Activated CD4-positive, alpha-beta T cell treated with anti-CD3 and anti-CD28 coated beads, Interleukin-2, amount 10 ng/mL, durations not matched to agents 24 days and 14 days (primary cell): ENCODE results near the gene PROC. TPM values are rescaled to one million over a fixed set of nuclear protein-coding genes. Genes with fewer than 3 reads are reported as not detected.
"Not testable (repeated sequence)": the region's sequence is repeated elsewhere in the genome, so short reads cannot be mapped to it uniquely, and the experiment has no call there.

Experiments used
- DNase-seq: peaks from one replicate; pipeline ENCODE4 v3.0.0; 2022
- H3K27ac Mint-ChIP-seq: one replicate; pipeline ENCODE4 v1.8.0; 2022; ENCODE audit warnings: mild to moderate bottlenecking, mixed read lengths
- H3K27me3 Mint-ChIP-seq: one replicate; pipeline ENCODE4 v1.8.0; 2022; ENCODE audit warnings: mixed read lengths
- H3K36me3 Mint-ChIP-seq: one replicate; pipeline ENCODE4 v1.8.0; 2022; ENCODE audit warnings: low read depth, mild to moderate bottlenecking, mixed read lengths
- H3K4me1 Mint-ChIP-seq: one replicate; pipeline ENCODE4 v1.8.0; 2021; ENCODE audit warnings: mixed read lengths
- H3K4me3 Mint-ChIP-seq: one replicate; pipeline ENCODE4 v1.8.0; 2022; ENCODE audit warnings: mild to moderate bottlenecking, moderate library complexity, mixed read lengths
- H3K9me3 Mint-ChIP-seq: one replicate; pipeline ENCODE4 v1.8.0; 2021; ENCODE audit warnings: mixed read lengths
- intact Hi-C: fragments of 100-400 bp; cut with micrococcal nuclease; formaldehyde crosslinking; loops from one replicate; pipeline ENCODE4 v1.15.1; 2023
- total RNA-seq: library from RNA; stranded (reverse); gene quantifications from 2 replicates; pipeline ENCODE4 v1.2.3, GENCODE V29; 2022

The PROC gene
- total RNA-seq, 1 donor from 2014 or later = 0.12 TPM

DNA sequence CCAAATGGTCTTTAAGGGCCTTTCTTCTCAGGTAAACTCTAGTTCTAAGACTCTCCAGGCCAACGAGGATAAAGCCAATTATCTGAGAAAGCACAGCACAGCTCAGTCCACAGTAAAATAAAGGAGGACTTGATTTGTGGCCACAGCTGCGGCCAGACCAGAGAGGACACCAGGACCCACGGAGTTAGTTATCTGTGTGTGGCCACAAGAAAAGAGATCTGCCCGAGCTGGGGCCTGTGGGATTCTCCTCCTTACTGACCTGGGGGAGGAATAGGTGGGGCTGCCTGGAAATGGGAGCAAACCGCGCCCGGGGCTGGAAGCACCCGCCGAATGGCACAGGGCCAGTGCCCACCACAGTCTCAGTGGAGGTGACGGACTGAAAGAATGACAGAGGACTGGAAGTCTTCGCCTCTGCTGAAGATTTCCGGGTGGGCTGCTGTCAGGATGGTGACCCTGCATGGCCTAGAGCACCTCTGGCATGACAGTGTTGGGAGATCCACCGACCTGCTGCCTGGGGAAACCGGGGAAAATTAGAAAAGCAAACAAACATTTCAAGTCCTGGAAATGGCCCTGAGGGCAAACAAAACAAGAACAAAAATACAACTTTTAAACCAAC is 13.3 kb downstream of the PROC start:
- peaks cover 2% of the 10 kb centered on the region for H3K27me3 Mint-ChIP-seq
- H3K27ac Mint-ChIP-seq = no peak overlapping the region
- H3K4me1 Mint-ChIP-seq = no peaks in the 10 kb centered on the region
- no peak for DNase-seq
- intact Hi-C loops = no loop called here
- no peak overlapping the region for H3K4me3 Mint-ChIP-seq
- no peaks in the 10 kb centered on the region for H3K36me3 Mint-ChIP-seq
- no peaks in the 10 kb centered on the region for H3K9me3 Mint-ChIP-seq

DNA sequence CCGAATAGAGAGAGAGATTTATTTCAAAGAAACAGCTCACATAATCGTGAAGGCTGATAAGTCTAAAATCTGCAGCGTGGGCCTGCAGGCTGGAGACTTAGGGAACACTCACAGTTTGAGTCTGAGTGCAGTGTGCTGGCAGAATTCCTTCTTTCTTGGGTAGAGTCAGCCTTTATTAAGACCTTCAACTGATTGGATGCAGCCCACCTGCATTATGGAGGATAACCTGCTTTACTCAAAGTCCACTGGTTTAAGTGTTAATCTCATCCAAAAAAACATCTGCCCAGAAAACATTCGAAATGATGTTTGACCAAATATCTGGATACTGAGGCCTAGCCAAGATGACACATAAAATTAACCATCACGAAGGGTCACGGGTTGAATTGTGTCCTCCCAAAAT is 16.3 kb downstream of the PROC start:
- Mint-ChIP-seq H3K27me3 (peaks cover 2% of the 10 kb centered on the region), H3K36me3 (no peaks in the 10 kb centered on the region), H3K4me1 (no peaks in the 10 kb centered on the region), H3K9me3 (no peaks in the 10 kb centered on the region), H3K27ac (no peak overlapping the region), H3K4me3 (no peak overlapping the region)
- no peak for DNase-seq
- intact Hi-C loops = no loop called here

DNA sequence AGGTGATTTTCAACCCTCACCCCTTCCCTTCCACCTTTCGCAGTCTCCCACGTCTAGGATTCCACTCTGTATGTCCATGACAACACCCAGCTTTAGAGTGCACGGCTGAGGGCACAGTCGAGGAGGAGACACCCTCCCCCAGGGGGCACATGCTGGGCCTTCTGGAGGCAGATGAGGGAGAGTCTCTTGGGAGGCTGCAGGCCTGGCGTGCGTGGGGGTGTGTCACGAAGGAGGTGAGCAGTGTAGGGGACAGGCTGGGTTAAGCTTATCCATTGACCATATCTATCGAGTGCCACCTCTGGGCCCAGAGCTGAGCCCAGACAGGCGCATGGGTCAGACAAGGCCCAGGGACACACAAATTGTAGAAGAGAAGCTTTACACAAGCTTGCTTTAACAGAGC is 18.8 kb downstream of the PROC start:
- no peak overlapping the region for H3K4me3 Mint-ChIP-seq
- no peak overlapping the region for H3K27ac Mint-ChIP-seq
- DNase-seq = no peak
- intact Hi-C loops = no loop called here
- peaks cover 2% of the 10 kb centered on the region for H3K27me3 Mint-ChIP-seq
- no peaks in the 10 kb centered on the region for H3K36me3 Mint-ChIP-seq
- H3K4me1 Mint-ChIP-seq = no peaks in the 10 kb centered on the region
- H3K9me3 Mint-ChIP-seq = peaks cover 8% of the 10 kb centered on the region

DNA sequence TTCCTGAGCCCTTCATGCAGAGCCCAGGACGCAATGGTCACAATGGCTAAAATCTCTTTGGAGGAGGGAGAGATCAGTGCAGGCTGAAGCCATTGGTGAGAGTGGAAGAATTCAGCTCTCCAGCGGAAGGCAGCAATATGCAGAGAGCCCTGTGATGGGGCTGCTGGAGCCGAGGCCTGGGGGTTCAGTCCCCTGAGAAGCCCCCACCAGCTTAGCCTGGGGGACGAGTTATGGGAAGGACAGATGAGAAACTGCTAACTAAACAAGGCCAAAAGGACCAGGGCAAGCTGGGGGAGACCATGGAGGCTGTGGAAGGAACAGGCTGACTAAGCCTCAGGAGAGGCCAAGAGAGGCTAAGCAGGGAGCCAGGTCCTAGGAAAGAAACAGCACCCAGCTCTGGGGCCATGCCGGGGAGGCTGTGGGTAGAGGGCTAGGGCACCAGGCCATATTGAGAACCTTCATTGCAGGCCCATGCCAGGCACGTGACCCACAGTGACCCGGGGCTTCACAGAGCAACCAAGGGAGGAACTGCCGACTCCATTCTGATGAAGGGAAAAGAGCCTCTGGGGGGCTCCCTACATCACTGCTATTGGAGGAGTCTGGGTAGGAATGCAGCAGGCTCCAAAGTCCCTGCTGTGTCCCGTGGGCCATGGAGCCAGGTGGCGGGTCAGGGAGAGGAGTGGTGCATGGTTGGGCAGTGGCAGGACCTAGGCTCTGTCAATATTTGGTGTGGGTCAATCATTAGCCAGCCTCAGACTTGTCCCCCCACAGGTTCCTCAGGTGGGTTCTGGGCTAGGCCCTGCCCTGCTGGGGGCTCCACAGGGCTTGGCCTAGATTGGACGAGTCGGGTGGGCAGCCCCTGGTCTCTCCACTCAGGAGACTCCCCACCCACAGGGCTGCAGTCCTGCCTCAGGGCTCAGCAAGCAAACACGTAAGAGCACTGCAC is 19.8 kb downstream of the PROC start:
- H3K4me3 Mint-ChIP-seq = no peak overlapping the region
- peaks cover 5% of the 10 kb centered on the region for H3K27me3 Mint-ChIP-seq
- H3K27ac Mint-ChIP-seq = no peak overlapping the region
- peaks cover 10% of the 10 kb centered on the region for H3K9me3 Mint-ChIP-seq
- H3K36me3 Mint-ChIP-seq = no peaks in the 10 kb centered on the region
- H3K4me1 Mint-ChIP-seq = no peaks in the 10 kb centered on the region
- intact Hi-C loops = no loop called here
- DNase-seq = no peak

DNA sequence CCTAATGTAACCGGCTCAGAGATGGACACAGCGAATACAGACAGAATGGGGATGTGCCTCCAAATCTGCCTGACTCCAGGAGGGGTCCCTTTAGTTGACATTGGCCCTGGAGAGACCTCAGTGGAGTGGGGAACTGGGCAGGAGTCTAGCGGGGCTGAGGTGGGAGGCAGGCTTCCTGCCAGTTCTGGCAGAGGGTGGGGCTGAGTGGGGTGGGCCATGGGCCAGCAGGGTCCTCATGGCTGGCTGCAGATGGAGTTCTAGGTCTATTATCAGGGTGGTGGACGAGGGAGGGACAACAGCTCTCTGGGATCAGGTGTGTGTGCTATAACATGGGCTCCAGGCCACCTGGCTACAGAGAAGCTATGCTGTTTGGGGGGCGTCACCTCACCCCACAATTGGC is 21.1 kb downstream of the PROC start:
- no peak for DNase-seq
- intact Hi-C loops = no loop called here
- H3K9me3 Mint-ChIP-seq = peaks cover 14% of the 10 kb centered on the region
- no peaks in the 10 kb centered on the region for H3K4me1 Mint-ChIP-seq
- no peak overlapping the region for H3K27ac Mint-ChIP-seq
- H3K36me3 Mint-ChIP-seq = no peaks in the 10 kb centered on the region
- peaks cover 5% of the 10 kb centered on the region for H3K27me3 Mint-ChIP-seq
- no peak overlapping the region for H3K4me3 Mint-ChIP-seq

DNA sequence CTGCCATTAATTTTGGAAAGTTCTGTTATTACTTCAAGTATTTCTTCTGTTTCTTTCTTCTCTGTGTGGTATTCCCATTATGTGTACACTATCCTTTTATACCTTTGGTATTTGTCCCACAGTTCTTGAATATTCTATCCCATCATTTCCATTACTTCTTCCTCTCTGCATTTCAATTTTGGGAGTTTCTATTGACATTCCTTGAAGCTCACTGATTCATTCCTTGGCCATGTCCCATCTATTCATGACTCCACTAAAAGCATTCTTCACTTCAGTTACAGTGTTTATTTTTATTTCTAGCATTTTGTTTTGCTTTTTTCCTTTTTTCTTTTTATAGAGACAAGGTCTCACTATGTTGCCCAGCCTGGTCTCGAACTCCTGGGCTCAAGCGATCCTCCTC is 30.3 kb downstream of the PROC start:
- no peak overlapping the region for H3K27ac Mint-ChIP-seq
- peaks cover 2% of the 10 kb centered on the region for H3K27me3 Mint-ChIP-seq
- intact Hi-C loops = no loop called here
- no peak overlapping the region for H3K4me3 Mint-ChIP-seq
- no peaks in the 10 kb centered on the region for H3K4me1 Mint-ChIP-seq
- peaks cover 9% of the 10 kb centered on the region for H3K9me3 Mint-ChIP-seq
- no peak for DNase-seq
- H3K36me3 Mint-ChIP-seq = peaks cover 2% of the 10 kb centered on the region

DNA sequence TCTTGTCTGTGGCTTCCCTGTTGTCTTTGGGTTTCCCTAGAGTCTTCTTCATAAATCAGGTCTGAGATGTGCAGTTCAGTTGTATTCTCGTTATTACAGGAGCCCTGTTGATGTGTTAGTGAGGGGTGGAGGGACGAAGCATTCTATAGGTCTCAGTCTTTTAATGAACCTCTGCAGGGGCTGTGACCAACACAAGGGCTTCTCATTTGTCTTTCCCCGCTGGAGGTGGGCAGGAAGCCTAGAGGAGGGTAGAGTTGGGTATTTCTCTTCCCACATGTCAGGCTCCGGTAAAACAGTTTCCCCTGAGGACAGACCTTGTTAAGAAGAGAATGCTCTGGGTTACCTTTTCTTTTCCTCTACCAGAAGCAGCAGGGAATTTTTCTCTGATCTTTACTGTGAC is 31.2 kb downstream of the PROC start:
- Mint-ChIP-seq H3K27me3 (peaks cover 2% of the 10 kb centered on the region), H3K9me3 (peaks cover 6% of the 10 kb centered on the region), H3K27ac (no peak overlapping the region), H3K4me3 (no peak overlapping the region), H3K36me3 (peaks cover 2% of the 10 kb centered on the region), H3K4me1 (no peaks in the 10 kb centered on the region)
- intact Hi-C loops = no loop called here
- DNase-seq = no peak

DNA sequence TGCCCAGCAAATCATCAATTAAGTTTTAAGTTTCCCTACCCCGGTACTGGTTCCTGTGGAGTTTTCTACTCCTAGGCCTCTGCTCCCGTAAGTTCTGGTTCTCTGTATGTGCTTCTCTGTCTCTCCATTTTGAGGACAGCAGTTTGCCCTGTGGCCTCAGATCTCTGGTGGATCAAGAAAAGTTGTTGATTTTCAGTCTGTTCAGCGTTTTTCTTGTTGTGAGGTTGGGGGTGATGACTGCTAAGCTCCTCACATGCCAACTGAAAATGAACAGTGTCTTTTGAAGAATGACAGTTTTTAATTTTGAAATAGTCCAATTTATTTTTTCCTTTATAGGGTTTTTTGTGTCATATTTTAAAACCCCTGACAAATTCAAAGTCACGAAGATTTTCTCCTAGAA is 31.7 kb downstream of the PROC start:
- Mint-ChIP-seq H3K36me3 (peaks cover 2% of the 10 kb centered on the region), H3K4me1 (no peaks in the 10 kb centered on the region), H3K27me3 (peaks cover 2% of the 10 kb centered on the region), H3K27ac (no peak overlapping the region), H3K9me3 (peaks cover 3% of the 10 kb centered on the region), H3K4me3 (no peak overlapping the region)
- no peak for DNase-seq
- intact Hi-C loops = no loop called here

DNA sequence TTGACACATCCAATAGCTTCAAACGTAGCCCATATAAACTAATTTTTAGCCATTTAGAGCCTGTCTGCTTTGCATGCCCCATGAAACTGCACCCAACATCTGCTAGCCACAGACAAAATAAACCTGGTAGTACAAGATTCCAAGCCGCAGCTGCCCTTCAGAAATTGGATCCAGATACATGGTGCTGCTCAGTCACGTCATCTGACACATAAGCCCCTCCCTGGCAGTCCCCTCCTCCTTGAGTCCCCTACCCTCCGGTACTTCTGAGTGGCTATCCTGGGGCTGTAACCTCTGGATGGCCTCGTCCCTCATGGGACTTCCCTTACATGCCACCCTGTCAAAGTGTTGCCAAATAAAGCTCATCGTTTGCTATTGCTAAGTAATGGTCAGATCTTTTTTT is 33.8 kb downstream of the PROC start:
- no peak overlapping the region for H3K4me3 Mint-ChIP-seq

DNA sequence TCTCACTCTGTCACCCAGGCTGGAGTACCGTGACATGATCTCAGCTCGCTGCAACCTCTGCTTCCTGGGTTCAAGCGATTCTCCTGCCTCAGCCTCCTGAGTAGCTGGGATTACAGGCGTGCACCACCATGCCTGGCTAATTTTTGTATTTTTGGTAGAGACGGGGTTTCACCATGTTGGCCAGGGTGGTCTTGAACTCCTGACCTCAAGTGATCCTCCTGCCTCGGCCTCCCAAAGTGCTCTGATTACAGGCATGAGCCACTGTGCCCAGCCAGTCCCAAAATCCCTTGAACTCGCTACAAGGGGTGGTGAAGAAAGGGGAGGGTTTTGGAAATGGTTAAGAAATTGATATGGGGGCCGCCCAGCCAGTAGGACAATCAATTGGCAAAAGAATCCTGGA is 34.2 kb downstream of the PROC start:
- H3K27me3 Mint-ChIP-seq, H3K4me3 Mint-ChIP-seq, intact Hi-C loops, H3K36me3 Mint-ChIP-seq, DNase-seq, H3K9me3 Mint-ChIP-seq, H3K4me1 Mint-ChIP-seq, H3K27ac Mint-ChIP-seq: not testable (repeated sequence)

More for the DNA sequence above, 33.8 kb downstream of the PROC start:
- Mint-ChIP-seq H3K4me1 (no peaks in the 10 kb centered on the region), H3K27ac (no peak overlapping the region), H3K36me3 (no peaks in the 10 kb centered on the region), H3K27me3 (no peaks in the 10 kb centered on the region), H3K9me3 (no peaks in the 10 kb centered on the region)
- no peak for DNase-seq
- intact Hi-C loops = no loop called here

DNA sequence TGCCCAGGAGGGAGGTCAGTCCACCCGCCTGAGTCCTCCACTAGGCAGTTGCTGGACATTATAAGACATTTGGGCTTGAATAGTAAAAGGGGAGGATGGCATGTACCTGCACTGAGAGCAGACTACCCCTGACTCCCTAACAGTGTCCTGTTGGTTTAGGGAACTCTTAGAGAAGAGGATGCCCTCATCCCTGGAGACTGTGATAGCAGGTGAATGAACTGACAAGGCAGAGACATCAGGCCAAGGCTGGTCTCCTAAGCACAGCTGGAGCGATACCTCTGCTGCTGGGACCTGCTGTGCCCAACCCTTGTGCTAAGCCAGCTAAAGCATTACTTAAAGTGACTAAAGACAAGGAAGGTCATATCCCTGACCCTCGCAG is 34.8 kb downstream of the PROC start:
- DNase-seq = no peak
- Mint-ChIP-seq H3K4me3 (no peak overlapping the region), H3K27me3 (no peaks in the 10 kb centered on the region), H3K4me1 (peaks cover 3% of the 10 kb centered on the region), H3K9me3 (no peaks in the 10 kb centered on the region), H3K36me3 (no peaks in the 10 kb centered on the region), H3K27ac (no peak overlapping the region)
- intact Hi-C loops = no loop called here

DNA sequence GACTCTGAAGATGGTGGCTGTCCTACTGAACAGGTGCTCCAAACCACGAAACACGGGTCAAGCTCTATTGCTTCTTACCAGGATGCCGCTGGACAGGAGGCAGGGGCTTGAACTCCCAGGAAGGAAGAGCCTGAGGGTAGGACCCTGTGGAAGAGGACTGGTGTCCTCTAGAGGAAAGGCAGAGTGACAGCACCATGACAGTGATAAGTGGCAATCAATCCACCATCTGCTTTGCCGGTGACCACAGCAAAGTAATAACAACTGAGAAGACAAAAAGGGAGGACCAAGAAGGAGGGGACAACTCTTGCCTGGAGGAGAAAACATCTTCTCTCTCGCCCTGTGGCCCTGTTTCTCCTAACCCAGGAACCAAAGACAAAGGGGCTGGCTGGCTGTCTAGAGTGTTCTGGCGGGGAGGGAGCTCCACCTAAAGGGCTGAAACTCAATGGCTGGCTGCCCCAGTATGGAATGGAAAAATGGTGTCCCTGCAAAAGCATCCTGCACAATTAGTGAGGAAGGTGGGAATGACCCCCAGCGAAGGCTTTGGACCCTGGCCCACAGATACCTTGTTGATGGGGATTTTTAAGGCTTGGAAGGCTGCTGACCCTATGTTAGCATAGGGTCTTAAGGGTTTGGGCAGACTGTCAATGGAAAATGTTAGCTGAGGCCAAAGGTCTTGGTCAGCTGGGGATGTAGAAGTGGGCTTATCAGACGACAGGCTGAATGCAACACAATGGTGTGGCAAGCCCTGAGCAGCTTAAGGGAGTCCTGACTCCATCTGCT is 35.4 kb downstream of the PROC start:
- Mint-ChIP-seq H3K27me3 (no peaks in the 10 kb centered on the region), H3K4me3 (no peak overlapping the region), H3K4me1 (peaks cover 5% of the 10 kb centered on the region), H3K36me3 (no peaks in the 10 kb centered on the region), H3K27ac (no peak overlapping the region), H3K9me3 (no peaks in the 10 kb centered on the region)
- intact Hi-C loops = no loop called here
- no peak for DNase-seq

DNA sequence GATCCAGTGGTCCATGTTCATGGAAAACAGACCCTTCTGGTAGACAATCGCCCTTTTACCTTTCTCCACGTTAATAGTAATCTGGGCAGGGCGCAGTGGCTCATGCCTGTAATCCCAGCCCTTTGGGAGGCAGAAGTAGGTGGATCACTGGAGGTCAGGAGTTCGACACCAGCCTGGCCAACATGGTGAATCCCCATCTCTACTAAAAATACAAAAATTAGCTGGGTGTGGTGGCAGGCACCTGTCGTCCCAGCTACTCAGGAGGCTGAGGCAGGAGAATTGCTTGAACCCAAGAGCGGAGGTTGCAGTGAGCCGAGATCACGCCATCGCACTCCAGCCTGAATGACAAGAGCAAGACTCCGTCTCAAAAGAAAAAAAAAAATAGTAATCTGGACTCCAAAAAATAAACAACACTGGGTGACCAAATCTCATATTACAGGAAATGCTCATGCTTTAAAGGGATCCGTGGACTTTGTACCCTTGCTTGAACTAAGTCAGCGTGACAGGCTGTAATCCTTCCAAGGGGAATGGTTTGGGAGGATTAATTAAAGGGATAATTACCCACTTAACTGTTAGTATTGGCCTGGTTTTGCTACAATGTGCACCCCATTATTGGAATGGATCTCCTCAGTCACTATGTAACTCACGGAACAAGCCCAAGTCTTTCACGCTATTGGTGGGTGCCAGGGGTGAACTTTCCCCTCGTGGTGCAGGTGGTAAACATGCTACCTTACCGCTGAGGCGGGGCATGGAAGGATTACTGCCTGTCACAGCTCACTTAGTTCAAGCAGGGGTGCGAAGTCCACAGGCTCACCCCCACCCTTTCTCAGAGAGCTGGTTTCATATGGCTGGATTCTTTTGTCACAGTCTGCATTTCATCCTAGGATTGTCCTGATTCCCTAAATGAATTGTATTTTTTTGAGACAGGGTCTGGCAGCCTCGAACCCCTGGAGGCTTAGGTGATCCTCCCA is 36.7 kb downstream of the PROC start:
- Mint-ChIP-seq H3K9me3 (no peaks in the 10 kb centered on the region), H3K36me3 (no peaks in the 10 kb centered on the region), H3K27ac (no peak overlapping the region), H3K4me1 (peaks cover 5% of the 10 kb centered on the region), H3K27me3 (no peaks in the 10 kb centered on the region), H3K4me3 (no peak overlapping the region)
- intact Hi-C loops = no loop called here
- no peak for DNase-seq
